GM18868 (cell line): ENCODE data around the gene AUTS2.
A peak's percentile ranks its signal among the peaks of the same experiment; 100 is the strongest.

Experiments used
- ATAC-seq: cut with Tn5 transposase; IDR thresholded peaks from one replicate; pipeline ENCODE4 v1.9.1; 2021; ENCODE audit warnings: mild to moderate bottlenecking, moderate library complexity; ENCODE audit not compliant: unreplicated experiment

Gene AUTS2

GRCh38 chr7:69654849-69655707 is 56.8 kb downstream of the AUTS2 start:
- no peak for ATAC-seq

DNA sequence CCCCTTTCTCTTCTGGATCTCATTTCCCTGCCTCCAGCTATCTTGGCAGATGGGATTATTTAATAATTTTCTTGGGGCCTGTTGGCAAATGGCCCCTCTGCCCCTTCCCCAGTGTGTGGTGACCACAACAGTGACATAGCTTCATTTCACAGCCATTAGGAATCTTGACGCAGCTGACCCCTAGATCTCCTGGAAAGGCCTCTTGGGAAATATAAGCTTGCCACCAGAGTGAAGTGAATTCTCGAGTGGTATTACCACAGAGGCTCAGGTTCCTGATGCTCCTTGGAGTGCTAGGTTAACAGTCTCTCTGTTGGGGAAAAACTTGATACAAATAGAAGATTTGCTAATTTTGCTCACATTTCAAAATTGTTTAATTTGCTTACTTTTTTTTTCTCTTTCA is 57.8 kb downstream of the AUTS2 start:
- no peak for ATAC-seq

GRCh38 chr7:69656890-69657289 is 58.6 kb downstream of the AUTS2 start:
- no peak for ATAC-seq

- no peak for ATAC-seq
Measured at GRCh38 chr7:69657331-69657730, 59.1 kb downstream of the AUTS2 start.

DNA sequence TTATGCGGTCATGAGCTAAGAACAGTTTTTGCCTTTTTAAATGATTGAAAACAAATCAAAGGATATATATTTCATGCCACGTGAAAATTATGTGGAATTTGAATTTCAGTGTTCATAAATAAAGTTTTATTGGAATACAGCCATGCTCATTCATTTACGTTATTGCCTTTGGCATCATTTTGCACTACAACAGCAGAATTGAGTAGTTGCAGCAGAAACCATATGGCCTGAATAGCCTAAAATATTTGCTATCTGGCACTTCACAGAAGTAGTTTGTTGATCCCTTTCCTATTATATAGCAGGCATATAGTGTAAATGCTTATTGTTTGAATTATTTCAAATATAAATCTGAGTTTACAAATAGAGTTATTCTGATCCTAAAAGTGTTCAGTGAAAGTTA is 59.7 kb downstream of the AUTS2 start:
- no peak for ATAC-seq

GRCh38 chr7:69659983-69660382 is 61.7 kb downstream of the AUTS2 start:
- no peak for ATAC-seq

DNA sequence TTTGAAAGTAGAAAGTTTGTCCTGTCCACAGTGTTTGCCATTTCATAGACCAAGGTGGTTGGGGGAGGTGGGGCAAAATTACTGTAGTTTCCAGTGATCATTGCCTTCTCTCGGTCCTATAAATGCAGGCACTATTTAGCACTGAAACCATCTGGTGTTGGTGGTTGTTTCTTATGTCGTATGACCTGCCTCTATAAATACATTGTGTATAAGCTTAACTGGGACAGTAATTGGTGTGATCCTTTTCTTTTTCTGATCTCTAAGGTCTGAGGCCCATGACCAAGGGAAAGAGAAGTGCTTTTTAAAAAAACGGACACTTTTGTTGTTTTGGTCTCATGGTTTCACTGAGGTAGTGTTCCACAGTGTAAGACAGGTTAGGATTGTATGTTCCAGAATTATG is 63.1 kb downstream of the AUTS2 start:
- ATAC-seq: peak; percentile 62

DNA sequence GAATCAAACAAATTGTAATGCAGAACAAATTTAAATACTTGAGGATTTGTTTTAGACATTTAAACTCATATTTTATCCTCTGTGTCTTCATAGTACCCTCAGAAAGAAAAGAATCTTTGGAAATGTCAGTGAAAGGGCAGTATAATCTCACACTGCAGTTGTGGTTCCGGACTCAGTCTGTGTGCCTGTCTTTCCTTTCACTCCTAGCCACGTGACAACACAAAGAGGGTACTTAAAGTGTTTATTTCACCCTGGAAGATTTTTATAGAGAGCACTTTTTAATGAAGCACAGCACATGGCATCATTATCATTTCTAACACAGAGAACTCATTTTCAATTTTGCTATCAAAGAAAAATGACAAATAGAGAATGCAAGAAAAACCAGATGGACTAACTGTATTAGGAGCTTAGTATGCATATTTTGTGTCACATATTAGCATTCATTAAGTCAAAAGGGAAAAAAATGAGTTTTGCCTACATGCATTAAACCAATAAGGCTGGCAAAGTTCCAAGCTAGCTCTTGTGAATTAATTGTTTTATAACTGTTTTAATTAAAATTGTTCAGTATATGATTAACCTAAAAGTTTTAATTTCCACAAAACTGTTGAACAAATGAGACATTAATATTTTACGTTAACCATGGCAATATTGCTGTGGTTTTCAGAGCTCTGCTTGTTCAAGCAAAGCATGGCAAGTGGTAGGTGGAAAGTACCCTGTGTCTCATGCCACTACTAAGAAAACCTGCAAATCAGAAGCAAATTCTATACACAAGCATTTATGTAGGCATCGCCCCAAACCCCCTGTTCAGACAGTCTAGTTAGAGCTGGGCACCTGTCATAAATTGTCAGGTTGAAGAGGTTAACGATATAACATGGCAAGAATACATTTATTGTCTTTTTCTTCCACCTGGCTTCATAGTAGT is 65.9 kb downstream of the AUTS2 start:
- peak; percentile 77 for ATAC-seq

DNA sequence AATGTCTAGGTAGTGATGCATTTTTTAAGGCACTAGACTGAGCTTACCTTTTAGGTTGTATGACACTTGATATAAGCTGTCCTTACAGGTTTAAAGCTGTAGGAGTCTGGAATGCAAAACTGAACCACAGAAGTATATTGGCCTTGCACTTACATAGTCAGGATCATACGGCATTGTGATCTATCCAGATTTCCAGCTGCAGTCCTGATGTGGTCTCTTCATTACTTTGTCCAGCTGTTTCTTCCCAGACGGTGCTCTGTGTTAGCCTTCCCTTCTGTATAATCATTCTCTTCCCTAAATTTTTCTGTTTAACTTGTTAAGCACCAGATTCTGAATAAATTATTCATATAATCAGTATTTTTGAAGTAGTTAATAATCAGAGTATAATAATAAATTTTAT is 67.1 kb downstream of the AUTS2 start:
- no peak for ATAC-seq

GRCh38 chr7:69668339-69668870 is 70.1 kb downstream of the AUTS2 start:
- no peak for ATAC-seq

DNA sequence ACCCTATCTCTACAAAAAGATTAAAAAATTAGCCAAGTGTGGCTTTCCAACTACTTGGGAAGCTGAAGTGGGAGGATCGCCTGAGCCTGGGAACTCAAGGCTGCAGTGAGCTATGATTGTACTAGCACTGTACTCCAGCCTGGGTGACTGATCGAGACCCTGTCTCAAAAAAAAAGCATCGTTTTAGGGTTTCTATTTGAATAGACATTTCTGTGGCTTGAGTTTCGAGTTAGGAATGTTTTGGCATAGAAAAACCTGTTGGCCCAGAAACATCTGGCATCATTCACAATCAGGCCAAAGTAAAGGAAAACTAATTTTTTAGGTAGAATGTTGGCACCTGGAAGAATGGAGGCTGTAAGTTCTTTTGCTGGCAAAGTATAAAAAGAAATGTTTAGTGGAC is 72.4 kb downstream of the AUTS2 start:
- no peak for ATAC-seq

DNA sequence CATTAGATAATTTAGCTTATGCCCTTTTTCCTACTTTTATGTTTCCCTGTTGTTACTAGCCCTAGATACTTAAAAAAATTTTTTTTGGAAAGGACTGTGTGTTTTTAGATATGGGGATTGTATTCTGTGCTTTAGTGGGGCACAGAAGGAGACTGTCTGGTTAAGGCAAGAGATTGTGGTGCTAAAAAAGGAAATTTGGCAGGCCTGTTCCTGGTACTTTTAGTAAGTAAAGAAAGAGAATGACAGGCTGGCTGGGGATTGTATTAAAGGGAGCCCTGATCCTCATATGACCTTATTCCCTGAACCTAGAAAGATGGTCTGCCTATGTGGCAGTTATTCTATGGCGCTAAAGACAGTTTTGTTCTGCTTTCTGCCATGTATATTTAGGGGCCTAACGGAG is 74.8 kb downstream of the AUTS2 start:
- ATAC-seq: no peak

DNA sequence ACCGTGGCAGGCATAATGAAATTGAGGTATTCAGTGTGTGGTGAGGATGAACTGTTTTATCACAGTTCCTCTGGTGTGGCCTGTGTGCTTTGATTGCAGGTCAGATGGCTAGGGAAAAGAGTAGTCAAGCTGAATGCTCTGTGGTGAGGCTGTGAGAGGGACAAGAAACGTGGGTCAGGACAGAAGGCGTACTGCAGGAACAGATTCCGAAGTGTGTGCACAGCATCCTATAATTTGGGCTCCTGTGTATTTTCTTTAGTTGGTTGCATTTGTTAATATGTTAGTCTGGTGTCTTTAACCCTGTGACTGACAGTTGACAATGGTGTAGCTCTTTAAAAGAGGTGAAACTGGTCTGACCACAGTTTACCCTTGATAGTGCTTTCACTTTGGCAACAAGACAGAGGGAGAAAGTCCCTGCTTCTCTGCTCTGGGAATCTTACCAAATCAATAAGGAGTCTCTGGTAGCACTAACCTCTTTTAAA is 76.5 kb downstream of the AUTS2 start:
- peak; percentile 78 for ATAC-seq

GRCh38 chr7:69676247-69676646 is 78.0 kb downstream of the AUTS2 start:
- ATAC-seq: peak; percentile 36

DNA sequence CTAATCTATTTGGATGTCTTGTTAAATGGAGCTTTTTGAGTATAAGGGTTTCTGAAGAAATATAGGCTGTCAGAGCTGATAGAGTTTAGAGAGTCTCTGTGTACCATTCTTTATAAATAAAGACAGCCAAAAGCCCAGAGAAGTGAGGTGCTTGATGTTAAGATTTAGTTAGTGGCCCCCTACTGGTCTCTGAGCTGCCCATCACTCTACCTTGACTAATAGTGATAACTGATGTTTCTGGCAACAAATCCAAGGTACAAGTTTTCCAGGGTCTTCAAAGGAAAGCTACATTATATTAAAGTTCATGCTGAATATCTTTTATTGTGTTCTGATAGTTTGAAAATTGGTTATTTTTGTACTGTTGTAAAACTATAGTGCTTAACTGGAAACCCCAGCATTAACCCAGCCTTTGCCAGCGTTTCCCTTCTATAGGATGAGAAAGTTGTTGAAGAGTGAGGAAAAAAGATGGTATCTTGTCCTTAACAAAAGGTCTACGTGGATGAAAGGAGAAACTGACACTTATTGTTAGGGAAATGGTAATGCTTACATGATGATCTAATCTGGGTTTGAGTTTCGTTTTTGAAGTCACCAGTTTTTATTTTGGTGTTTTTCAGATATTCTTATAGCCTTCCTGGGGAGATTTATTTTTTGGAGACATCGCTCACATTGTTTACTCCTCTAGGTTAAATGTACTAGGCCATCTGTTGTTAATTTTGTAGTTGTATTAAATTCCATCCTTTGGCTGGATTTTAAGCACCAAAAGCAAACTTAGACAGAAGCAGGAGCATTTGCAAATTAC is 79.0 kb downstream of the AUTS2 start:
- no peak for ATAC-seq

DNA sequence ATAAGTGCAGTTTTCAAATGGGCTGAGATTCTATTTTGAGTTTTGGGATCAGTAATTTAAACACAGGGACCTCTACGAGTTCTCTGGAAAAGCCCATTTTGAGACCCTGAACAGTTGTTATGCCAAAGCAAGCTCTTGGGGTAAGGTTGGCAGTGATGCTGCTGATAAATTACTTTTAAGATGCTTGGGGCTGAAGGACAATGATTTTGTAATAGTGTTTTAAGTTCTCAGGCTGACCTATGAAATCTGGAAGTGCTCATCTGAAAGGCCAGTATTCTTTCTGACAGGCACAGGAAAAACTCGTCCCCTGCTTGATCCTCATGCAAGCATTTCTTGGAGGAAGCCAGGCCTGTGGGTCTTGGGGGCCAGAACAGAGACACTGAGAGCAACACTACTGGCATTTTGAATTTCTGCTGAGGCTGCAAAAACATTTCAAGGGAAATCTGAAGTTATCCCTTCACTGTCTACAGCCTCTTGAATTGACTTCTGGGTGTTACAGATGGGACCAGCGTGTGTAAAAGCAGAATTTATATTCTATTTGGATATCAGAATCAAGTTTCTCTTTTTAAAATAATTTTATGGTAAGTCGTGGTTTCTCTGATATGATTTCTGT is 79.7 kb downstream of the AUTS2 start:
- ATAC-seq: no peak

- ATAC-seq: no peak
Measured at GRCh38 chr7:69678494-69679187, 80.4 kb downstream of the AUTS2 start.

DNA sequence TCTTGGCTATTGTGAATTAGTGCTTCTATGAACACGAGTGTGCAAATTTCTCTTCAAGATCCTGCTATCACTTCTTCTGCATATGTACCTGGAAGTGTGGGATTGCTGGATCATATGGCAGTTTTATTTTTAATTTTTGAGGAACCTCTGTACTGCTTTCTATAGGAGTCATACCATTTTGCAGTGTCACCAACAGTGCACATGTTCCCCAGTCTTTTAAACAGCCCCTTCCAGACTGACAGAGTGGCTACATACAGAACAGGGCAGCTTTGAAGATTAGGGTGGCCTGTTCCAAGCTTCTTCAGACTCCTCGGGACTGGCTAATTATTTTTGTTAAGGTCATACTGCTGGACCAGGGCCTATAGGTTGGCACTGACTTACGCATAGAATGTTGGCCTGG is 82.9 kb downstream of the AUTS2 start:
- ATAC-seq: no peak

GRCh38 chr7:69682518-69682917 is 84.2 kb downstream of the AUTS2 start:
- peak; percentile 36 for ATAC-seq

- peak; percentile 76 for ATAC-seq
Measured at GRCh38 chr7:69683002-69683401, 84.7 kb downstream of the AUTS2 start.
